ENCODE data around the gene MRPS6.

The MRPS6 gene

GRCh38 chr21:34092262-34092921 lies 19.0 kb downstream of the MRPS6 start:
- DNase-seq (ENCODE audit: low read depth, low spot score) = no peak
- H3K4me3 ChIP-seq (ENCODE audit: low read length) = no peak overlapping the region

- no peak overlapping the region for H3K4me3 ChIP-seq (ENCODE audit: low read length)
- no peak for DNase-seq (ENCODE audit: low read depth, low spot score)
Observed at GRCh38 chr21:34093083-34093482, 19.7 kb downstream of the MRPS6 start.

- no peak overlapping the region for H3K4me3 ChIP-seq (ENCODE audit: low read length)
- DNase-seq (ENCODE audit: low read depth, low spot score) = no peak
Observed at GRCh38 chr21:34094949-34095348, 21.6 kb downstream of the MRPS6 start.

DNA sequence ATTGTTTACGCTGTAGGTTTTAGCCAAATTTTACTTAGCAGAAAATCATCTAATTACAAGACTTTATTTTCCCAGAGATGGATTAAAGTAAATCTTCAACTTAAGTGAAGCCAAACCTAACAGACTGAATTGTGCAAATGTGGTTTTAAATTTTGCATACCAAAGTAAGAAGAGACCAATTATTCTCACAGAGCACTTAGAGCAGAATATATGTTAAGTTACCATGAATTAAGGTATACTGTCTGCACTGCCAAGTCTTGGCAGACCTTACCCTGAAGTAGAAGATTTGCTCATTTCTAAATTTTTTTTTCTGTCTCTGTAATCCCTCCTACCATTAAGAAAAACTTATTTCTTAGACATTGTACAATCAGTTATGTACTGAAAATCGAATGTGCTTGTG lies 24.1 kb downstream of the MRPS6 start:
- no peak overlapping the region for H3K4me3 ChIP-seq (ENCODE audit: low read length)

DNA sequence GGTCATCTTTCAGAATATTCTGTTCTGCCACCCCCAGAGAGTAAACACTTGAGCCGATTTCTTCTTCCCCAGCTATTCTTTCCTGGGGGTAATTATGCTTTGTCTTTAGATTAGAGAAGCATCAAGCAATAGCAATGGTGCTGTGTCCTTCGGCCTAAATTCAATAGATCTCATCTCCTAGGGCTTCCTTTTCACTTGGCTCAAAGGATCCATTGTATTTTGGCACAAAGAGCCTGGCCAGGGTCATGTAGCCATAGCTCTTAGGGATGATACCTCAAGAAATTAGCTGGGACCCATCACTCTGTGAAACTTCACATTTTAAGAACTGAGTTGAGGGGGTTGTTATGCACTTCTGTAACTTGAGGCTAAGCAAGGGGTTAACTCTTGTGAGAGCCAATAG lies 27.0 kb downstream of the MRPS6 start:
- no peak for DNase-seq (ENCODE audit: low read depth, low spot score)
- no peak overlapping the region for H3K4me3 ChIP-seq (ENCODE audit: low read length)

More for the DNA sequence above, 24.1 kb downstream of the MRPS6 start:
- no peak for DNase-seq (ENCODE audit: low read depth, low spot score)

- no peak for DNase-seq (ENCODE audit: low read depth, low spot score)
- no peak overlapping the region for H3K4me3 ChIP-seq (ENCODE audit: low read length)
Observed at GRCh38 chr21:34100790-34101189, 27.4 kb downstream of the MRPS6 start.

- no peak for DNase-seq (ENCODE audit: low read depth, low spot score)
- no peak overlapping the region for H3K4me3 ChIP-seq (ENCODE audit: low read length)
Observed at GRCh38 chr21:34105947-34106541, 32.7 kb downstream of the MRPS6 start.

DNA sequence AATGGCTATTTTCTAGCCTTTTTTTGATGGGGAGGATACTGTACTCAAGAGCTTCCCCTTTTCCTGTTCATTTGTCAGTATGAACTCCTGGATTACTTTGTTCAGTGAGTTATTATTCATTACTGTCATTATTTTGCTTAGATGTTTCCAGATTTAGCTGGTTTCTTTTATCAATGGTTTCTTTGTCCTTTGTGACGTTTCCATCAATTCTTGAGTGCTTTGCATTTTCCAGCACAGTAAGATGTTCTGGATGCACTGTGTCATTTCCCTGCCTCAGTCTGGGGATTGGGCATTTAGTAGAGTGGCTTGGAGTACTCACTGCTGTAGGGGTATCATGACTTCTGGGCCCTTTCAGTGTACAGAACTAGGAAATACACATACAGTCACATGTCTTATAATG lies 34.2 kb downstream of the MRPS6 start:
- no peak for DNase-seq (ENCODE audit: low read depth, low spot score)
- H3K4me3 ChIP-seq (ENCODE audit: low read length) = no peak overlapping the region

DNA sequence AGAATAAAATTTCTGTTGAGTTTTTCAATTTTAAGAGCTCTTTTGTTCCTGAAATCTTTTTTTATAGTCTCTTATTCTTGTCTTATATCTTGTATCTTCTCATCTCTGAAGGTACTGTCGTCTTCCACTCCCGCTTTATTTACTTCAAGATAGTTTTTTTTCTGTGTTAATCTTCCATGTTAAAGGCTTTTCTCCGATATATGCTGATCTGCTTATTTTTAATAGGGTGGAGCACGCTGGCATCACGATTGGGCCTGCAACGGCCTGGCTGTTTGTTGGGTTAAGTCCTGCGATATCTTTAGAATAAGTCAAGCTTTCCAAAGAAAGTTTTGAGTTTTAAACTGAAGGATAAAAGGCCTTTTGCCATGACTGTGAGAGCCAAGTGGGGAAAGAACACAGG lies 35.7 kb downstream of the MRPS6 start:
- H3K4me3 ChIP-seq (ENCODE audit: low read length) = no peak overlapping the region
- DNase-seq (ENCODE audit: low read depth, low spot score) = no peak

DNA sequence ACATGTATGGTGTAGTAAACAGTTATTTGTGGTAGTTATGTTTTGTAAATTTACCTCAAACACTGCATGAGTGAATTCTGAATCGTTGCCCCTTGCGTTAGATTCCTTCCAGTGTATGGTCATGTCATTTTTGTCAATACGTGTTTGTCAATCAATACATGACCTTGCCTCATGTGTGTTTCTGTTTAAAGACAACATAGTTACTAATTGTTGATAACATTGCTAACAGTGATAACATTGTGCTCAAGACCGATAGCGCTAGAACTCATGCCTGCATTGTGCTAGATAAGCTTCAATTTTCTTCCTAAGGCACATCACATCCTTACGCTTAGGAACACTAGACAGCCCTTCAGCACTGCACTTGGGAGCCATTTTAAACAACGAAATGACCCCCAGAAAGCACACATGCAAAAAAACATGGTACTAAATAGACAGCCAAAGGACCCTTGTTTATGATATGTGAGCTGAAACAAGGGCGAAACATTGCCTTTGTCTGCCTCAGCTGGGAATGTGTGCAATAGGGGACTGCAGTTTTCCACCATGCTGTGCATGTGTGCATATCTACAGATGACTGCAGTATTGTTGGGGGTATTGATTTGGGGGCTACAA lies 37.3 kb downstream of the MRPS6 start:
- H3K4me3 ChIP-seq (ENCODE audit: low read length) = no peak overlapping the region
- DNase-seq (ENCODE audit: low read depth, low spot score) = no peak

- no peak for DNase-seq (ENCODE audit: low read depth, low spot score)
- no peak overlapping the region for H3K4me3 ChIP-seq (ENCODE audit: low read length)
Observed at GRCh38 chr21:34112316-34113033, 39.1 kb downstream of the MRPS6 start.

GRCh38 chr21:34113842-34114241 lies 40.5 kb downstream of the MRPS6 start:
- DNase-seq (ENCODE audit: low read depth, low spot score) = no peak
- no peak overlapping the region for H3K4me3 ChIP-seq (ENCODE audit: low read length)

DNA sequence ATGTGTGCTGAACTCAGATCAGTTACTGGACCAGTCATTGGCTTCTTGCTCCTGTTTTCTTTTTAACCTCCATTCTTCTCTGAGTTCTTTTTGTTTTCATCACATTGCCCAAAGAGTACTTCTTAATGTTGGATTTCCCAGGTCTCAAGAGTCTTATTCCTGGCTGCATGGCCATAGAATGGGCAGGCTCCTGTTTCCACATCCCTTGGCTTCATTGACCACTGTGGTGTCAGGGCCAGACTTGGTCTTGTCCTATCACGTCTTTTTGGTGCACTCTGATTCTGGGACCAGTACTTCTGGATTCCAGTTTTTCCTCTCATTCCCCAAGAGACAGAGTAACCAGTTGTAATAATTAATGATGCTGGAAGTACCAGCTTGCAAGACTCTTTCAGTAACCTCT lies 41.8 kb downstream of the MRPS6 start:
- no peak for DNase-seq (ENCODE audit: low read depth, low spot score)
- no peak overlapping the region for H3K4me3 ChIP-seq (ENCODE audit: low read length)

DNA sequence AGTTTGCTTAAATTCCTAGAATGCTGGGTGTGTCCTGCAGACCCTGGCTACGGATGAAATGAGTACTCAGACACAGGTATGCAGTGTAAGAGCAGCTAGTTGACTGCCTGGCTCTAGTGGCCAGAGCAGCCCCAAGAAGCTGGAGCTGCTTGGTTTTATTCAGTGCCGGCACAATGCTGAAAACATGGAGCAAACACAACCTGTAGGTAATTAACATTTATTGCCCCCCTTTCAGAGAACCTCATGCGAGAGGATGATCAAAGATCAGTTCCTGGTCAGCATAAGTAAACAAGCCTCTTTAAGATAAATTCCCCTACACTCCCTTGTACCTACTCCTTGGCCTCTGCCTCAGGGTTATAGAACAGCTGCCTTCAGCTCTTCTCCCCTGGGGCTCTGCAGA lies 43.2 kb downstream of the MRPS6 start:
- no peak for DNase-seq (ENCODE audit: low read depth, low spot score)
- H3K4me3 ChIP-seq (ENCODE audit: low read length) = no peak overlapping the region

DNA sequence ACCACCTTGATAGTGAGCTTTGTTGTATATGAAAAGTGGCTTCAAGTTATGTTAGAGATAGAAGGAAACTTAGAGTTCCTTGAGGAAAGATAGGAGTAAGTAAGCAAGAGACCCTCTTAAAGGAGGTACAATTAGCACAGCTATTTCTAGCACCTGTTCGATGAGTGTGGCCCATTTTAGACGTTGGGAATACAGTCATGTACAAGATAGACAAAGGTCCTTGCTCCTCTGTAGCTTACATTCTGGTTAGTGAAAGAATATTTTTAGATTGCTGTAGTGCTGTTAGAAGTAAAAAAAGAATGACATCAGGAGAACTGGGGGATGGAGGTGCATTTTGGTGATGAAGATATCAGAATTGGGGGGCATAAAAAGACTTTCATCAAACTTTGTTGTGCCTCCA lies 47.5 kb downstream of the MRPS6 start:
- no peak overlapping the region for H3K4me3 ChIP-seq (ENCODE audit: low read length)
- DNase-seq (ENCODE audit: low read depth, low spot score) = no peak

DNA sequence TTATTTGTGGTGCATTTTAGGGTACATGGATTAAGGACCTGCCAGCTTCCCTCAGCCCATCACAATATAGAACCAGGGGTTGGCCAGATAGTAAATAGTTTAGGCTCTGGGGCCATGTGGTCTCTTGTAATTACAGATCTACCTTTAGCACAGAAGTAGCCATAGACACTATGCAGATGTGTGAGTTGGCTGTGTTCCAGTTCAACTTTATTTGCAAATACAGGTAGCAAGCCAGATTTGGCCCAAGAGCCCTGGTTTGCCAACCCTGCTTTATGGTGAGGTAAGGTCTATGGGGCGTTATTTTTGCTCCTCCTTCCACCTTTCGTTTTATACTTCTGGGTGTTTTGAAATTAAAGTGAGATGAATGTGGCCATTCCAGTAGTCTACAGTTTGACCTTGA lies 48.7 kb downstream of the MRPS6 start:
- no peak overlapping the region for H3K4me3 ChIP-seq (ENCODE audit: low read length)
- DNase-seq (ENCODE audit: low read depth, low spot score) = no peak

DNA sequence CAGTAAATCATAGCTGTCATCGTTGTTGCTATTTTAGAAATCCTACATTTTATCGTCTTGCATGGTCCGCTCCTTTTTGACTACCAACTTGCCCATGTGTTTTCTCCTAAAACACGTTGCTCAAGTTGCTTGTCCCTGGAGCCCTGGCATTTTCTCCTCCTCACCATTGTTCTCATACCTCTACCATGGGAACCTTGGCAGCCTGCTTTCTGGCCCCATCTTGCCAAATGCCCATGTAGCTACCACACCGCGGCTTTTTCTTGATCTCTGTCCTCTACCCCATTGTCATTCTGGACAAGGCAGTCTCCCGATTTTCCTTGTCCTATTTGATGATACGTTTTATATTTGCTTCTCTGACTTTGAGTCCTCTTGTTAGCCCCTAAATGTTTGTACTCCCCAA lies 50.2 kb downstream of the MRPS6 start:
- no peak overlapping the region for H3K4me3 ChIP-seq (ENCODE audit: low read length)
- DNase-seq (ENCODE audit: low read depth, low spot score) = no peak

- H3K4me3 ChIP-seq (ENCODE audit: low read length) = no peak overlapping the region
- DNase-seq (ENCODE audit: low read depth, low spot score) = peak; percentile 15
Observed at GRCh38 chr21:34126269-34126668, 52.9 kb downstream of the MRPS6 start.

DNA sequence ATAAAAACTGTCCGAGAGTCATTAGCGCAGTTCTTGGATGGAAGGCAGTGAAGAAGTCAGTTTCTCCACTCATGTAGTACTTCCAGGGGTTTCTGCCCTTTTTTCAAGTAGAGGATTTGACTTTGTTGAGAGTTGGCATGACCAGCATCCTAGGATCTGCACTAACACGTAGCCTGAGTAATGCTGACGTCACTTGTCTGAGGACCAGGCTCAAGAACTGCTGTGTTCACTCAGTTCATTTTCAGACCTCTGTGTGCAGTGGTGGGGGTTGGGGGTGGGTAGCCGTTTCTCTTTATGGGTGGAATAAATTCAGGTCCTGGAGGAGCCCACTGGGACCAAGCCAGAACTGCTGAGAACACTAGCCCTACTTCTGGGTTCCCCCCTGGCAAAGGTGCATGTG lies 53.3 kb downstream of the MRPS6 start:
- no peak overlapping the region for H3K4me3 ChIP-seq (ENCODE audit: low read length)
- no peak for DNase-seq (ENCODE audit: low read depth, low spot score)

DNA sequence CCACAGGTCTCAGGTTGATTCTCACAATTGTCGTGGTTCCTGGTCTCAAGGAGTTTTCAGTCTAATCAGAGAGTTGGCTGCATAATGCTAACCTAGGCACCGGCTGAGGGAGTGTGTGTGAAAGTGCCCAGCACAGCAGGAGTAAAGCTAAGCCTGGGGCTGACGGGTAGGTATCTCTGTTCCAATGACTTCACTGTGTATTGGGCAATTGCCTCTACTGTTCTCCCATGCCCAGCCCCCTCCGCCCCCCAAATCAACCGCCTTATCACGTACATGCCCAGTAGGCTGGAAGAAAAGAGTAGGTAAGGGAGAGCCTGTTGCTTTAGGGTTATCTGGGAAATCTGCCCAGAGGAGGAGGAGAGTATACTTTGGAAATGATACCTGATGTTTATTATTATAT lies 54.7 kb downstream of the MRPS6 start:
- DNase-seq (ENCODE audit: low read depth, low spot score) = no peak
- H3K4me3 ChIP-seq (ENCODE audit: low read length) = no peak overlapping the region
